Measurements from ENCODE around the gene WDCP. TPM values are rescaled to one million over a fixed set of nuclear protein-coding genes. Genes with fewer than 3 reads are reported as not detected.

WDCP gene
- total RNA-seq, 3 donors from 2014 or later: 3.4 to 8.3 (median 7.2) TPM

GRCh38 chr2:24082787-24083566 lies 35.8 kb upstream of the WDCP start:
- intact Hi-C loops (cut with DNase I; ENCODE audit: low total_unique reads): loop anchor here (5.0 kb wide), 1 partner anchor 1026 kb away; no protein-coding TSS in a partner anchor
- TF ChIP-seq POLR2AphosphoS5 (IDR thresholded peaks at IDR 0.05): no peak
- H3K4me3 ChIP-seq: peak overlapping the region; percentile 58 to 71 (median 66)
- no peaks in the 10 kb centered on the region for H3K9me3 ChIP-seq
- DNase-seq (ENCODE audit: low spot score in 2 of 2): no peak
- peak overlapping the region; percentile 84 to 93 for H3K27ac ChIP-seq
- H3K4me1 ChIP-seq: peaks cover 0 to 5% of the 10 kb centered on the region in 2 donors
- H3K36me3 ChIP-seq: no peaks in the 10 kb centered on the region
- H3K27me3 ChIP-seq: no peaks in the 10 kb centered on the region

- H3K4me3 ChIP-seq: no peak overlapping the region
- no peak for TF ChIP-seq POLR2A (IDR thresholded peaks at IDR 0.05)
- TF ChIP-seq CTCF (IDR thresholded peaks at IDR 0.05): no peak
- no peak for TF ChIP-seq POLR2AphosphoS5 (IDR thresholded peaks at IDR 0.05)
- DNase-seq (ENCODE audit: low spot score in 2 of 2): no peak
- H3K27ac ChIP-seq: no peak overlapping the region
- no peaks in the 10 kb centered on the region for H3K9me3 ChIP-seq
- no peaks in the 10 kb centered on the region for H3K27me3 ChIP-seq
- H3K4me1 ChIP-seq: peaks cover 0 to 5% of the 10 kb centered on the region in 2 donors
- no peaks in the 10 kb centered on the region for H3K36me3 ChIP-seq
- intact Hi-C loops (cut with DNase I; ENCODE audit: low total_unique reads): loop anchor here (5.0 kb wide), 1 partner anchor 1023 kb away; no protein-coding TSS in a partner anchor
Observed at GRCh38 chr2:24080701-24081100, 33.5 kb upstream of the WDCP start.

GRCh38 chr2:24077879-24078278 lies 30.7 kb upstream of the WDCP start:
- H3K9me3 ChIP-seq: no peaks in the 10 kb centered on the region
- DNase-seq (ENCODE audit: low spot score in 2 of 2): no peak
- no peaks in the 10 kb centered on the region for H3K27me3 ChIP-seq
- H3K4me1 ChIP-seq: no peaks in the 10 kb centered on the region
- TF ChIP-seq CTCF (IDR thresholded peaks at IDR 0.05) (no peak), POLR2A (IDR thresholded peaks at IDR 0.05) (no peak), POLR2AphosphoS5 (IDR thresholded peaks at IDR 0.05) (no peak)
- H3K27ac ChIP-seq: peak overlapping the region; percentile 97 to 99
- intact Hi-C loops (cut with DNase I; ENCODE audit: low total_unique reads): no loop called here
- peak overlapping the region in 2 of 3 donors; percentile 89 to 90 for H3K4me3 ChIP-seq
- no peaks in the 10 kb centered on the region for H3K36me3 ChIP-seq

GRCh38 chr2:24077535-24077877 lies 30.3 kb upstream of the WDCP start:
- H3K9me3 ChIP-seq: no peaks in the 10 kb centered on the region
- H3K4me1 ChIP-seq: no peaks in the 10 kb centered on the region
- intact Hi-C loops (cut with DNase I; ENCODE audit: low total_unique reads): no loop called here
- peak overlapping the region; percentile 97 to 99 for H3K27ac ChIP-seq
- DNase-seq (ENCODE audit: low spot score in 2 of 2): peak in 1 of 2 donors; percentile 21
- H3K27me3 ChIP-seq: no peaks in the 10 kb centered on the region
- TF ChIP-seq POLR2AphosphoS5 (IDR thresholded peaks at IDR 0.05): no peak
- TF ChIP-seq CTCF (IDR thresholded peaks at IDR 0.05): no peak
- TF ChIP-seq POLR2A (IDR thresholded peaks at IDR 0.05): no peak
- peak overlapping the region; percentile 74 to 90 (median 89) for H3K4me3 ChIP-seq
- no peaks in the 10 kb centered on the region for H3K36me3 ChIP-seq

- Histone ChIP-seq H3K4me3 (peak overlapping the region; percentile 74 to 90 (median 89)), H3K9me3 (no peaks in the 10 kb centered on the region), H3K36me3 (no peaks in the 10 kb centered on the region), H3K27me3 (no peaks in the 10 kb centered on the region), H3K4me1 (no peaks in the 10 kb centered on the region), H3K27ac (peak overlapping the region; percentile 97 to 99)
- no peak for TF ChIP-seq CTCF (IDR thresholded peaks at IDR 0.05)
- peak in 1 of 3 donors; percentile 41 for TF ChIP-seq POLR2AphosphoS5 (IDR thresholded peaks at IDR 0.05)
- TF ChIP-seq POLR2A (IDR thresholded peaks at IDR 0.05): peak; percentile 16
- no peak for DNase-seq (ENCODE audit: low spot score in 2 of 2)
- intact Hi-C loops (cut with DNase I; ENCODE audit: low total_unique reads): no loop called here
Observed at GRCh38 chr2:24076849-24077534, 29.8 kb upstream of the WDCP start.

Data from breast epithelium (tissue), 4 donors.